DOHH2 (cell line): ENCODE measurements around the gene PCP4L1.

Experiments
- EZH2phosphoT487 ChIP-seq: fragments of 200-600 bp; sonication (generic); IDR thresholded peaks from 2 replicates; pipeline ENCODE4 v1.6.1; 2017; ENCODE audit warnings: borderline replicate concordance, mild to moderate bottlenecking, antibody characterized with exemption, low read length, moderate library complexity, mixed read lengths
- TF ChIP-seq, protein P1 (sequence below): fragments of 200-600 bp; sonication (generic); IDR thresholded peaks from one replicate; pipeline ENCODE4 v1.5.1; 2014; ENCODE audit warnings: antibody characterized with exemption, mild to moderate bottlenecking, low read depth, low read length; ENCODE audit not compliant: poor library complexity, severe bottlenecking

GRCh38 chr1:161235957-161236775 is 22.4 kb upstream of the PCP4L1 start:
- TF ChIP-seq, protein P1, sequence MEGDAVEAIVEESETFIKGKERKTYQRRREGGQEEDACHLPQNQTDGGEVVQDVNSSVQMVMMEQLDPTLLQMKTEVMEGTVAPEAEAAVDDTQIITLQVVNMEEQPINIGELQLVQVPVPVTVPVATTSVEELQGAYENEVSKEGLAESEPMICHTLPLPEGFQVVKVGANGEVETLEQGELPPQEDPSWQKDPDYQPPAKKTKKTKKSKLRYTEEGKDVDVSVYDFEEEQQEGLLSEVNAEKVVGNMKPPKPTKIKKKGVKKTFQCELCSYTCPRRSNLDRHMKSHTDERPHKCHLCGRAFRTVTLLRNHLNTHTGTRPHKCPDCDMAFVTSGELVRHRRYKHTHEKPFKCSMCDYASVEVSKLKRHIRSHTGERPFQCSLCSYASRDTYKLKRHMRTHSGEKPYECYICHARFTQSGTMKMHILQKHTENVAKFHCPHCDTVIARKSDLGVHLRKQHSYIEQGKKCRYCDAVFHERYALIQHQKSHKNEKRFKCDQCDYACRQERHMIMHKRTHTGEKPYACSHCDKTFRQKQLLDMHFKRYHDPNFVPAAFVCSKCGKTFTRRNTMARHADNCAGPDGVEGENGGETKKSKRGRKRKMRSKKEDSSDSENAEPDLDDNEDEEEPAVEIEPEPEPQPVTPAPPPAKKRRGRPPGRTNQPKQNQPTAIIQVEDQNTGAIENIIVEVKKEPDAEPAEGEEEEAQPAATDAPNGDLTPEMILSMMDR = no peak
- TF ChIP-seq EZH2phosphoT487 = no peak
